Glomerular endothelial cell (primary cell): ENCODE data around the gene LCMT2. TPM values are rescaled to one million over a fixed set of nuclear protein-coding genes. Genes with fewer than 3 reads are reported as not detected.
"Not testable (repeated sequence)": the region's sequence is repeated elsewhere in the genome, so short reads cannot be mapped to it uniquely, and the experiment has no call there.

Experiments used
- DNase-seq: peaks from one replicate; pipeline ENCODE4 v3.0.0-alpha.2; 2011; ENCODE audit warnings: low read depth, low spot score; ENCODE audit errors: extremely low read depth
- total RNA-seq: library from RNA; depleted of rRNA; stranded (reverse); fragments of >200 nt; gene quantifications from 2 replicates; pipeline ENCODE4 v1.2.3, GENCODE V29; 2015

LCMT2 gene
- total RNA-seq, 1 donor from 2014 or later, result 2.6 TPM

GRCh38 chr15:43316016-43316970, 14.1 kb downstream of the LCMT2 start:
- no peak for DNase-seq

GRCh38 chr15:43314171-43314570, 16.2 kb downstream of the LCMT2 start:
- no peak for DNase-seq

- DNase-seq, result no peak
These were observed 18.0 kb downstream of the LCMT2 start for GRCh38 chr15:43312378-43312777.

GRCh38 chr15:43302205-43302817, 28.1 kb downstream of the LCMT2 start, which contains the start of gene TGM7:
Gene TGM7, minus strand, starts transcription at chr15:43302255.
- no peak for DNase-seq

GRCh38 chr15:43299884-43300283, 30.5 kb downstream of the LCMT2 start:
- DNase-seq, result no peak

- no peak for DNase-seq
These were observed 31.0 kb downstream of the LCMT2 start for GRCh38 chr15:43299411-43299810.

GRCh38 chr15:43294091-43294706, 36.2 kb downstream of the LCMT2 start:
- no peak for DNase-seq

- DNase-seq, result no peak
These were observed 36.9 kb downstream of the LCMT2 start for GRCh38 chr15:43293432-43293831.

- DNase-seq, result no peak
These were observed 37.8 kb downstream of the LCMT2 start for GRCh38 chr15:43292375-43293078.

GRCh38 chr15:43289656-43290055, 40.7 kb downstream of the LCMT2 start:
- not testable (repeated sequence) for DNase-seq

GRCh38 chr15:43287254-43287653, 43.1 kb downstream of the LCMT2 start:
- no peak for DNase-seq

GRCh38 chr15:43286074-43286473, 44.3 kb downstream of the LCMT2 start:
- DNase-seq, result no peak

GRCh38 chr15:43285609-43286037, 44.8 kb downstream of the LCMT2 start:
- peak; percentile 41 for DNase-seq

GRCh38 chr15:43283526-43283925, 46.8 kb downstream of the LCMT2 start:
- DNase-seq, result no peak

GRCh38 chr15:43281926-43282602, 48.3 kb downstream of the LCMT2 start:
- DNase-seq, result no peak

GRCh38 chr15:43280996-43281395, 49.4 kb downstream of the LCMT2 start:
- DNase-seq, result no peak

GRCh38 chr15:43279496-43279895, 50.9 kb downstream of the LCMT2 start:
- DNase-seq, result no peak

- no peak for DNase-seq
These were observed 51.5 kb downstream of the LCMT2 start for GRCh38 chr15:43278869-43279268.

GRCh38 chr15:43277901-43278300, 52.5 kb downstream of the LCMT2 start:
- no peak for DNase-seq

GRCh38 chr15:43277231-43277823, 53.0 kb downstream of the LCMT2 start:
- no peak for DNase-seq
